PC-3 (cell line): Measurements from ENCODE around the gene CES4A.

Experiments
- EZH2phosphoT487 ChIP-seq: fragments of 300-600 bp; sonication (generic); IDR thresholded peaks from 2 replicates; pipeline ENCODE4 v1.6.1; 2018; ENCODE audit warnings: mild to moderate bottlenecking, antibody characterized with exemption, low read length, borderline replicate concordance
- TF ChIP-seq, protein P1 (sequence below): fragments of 300-600 bp; sonication (generic); conservative IDR thresholded peaks from 2 replicates; pipeline ENCODE4 v1.5.1; 2017; ENCODE audit warnings: antibody characterized with exemption, low read depth, mild to moderate bottlenecking, low read length

- no peak for TF ChIP-seq EZH2phosphoT487
- TF ChIP-seq, protein P1, sequence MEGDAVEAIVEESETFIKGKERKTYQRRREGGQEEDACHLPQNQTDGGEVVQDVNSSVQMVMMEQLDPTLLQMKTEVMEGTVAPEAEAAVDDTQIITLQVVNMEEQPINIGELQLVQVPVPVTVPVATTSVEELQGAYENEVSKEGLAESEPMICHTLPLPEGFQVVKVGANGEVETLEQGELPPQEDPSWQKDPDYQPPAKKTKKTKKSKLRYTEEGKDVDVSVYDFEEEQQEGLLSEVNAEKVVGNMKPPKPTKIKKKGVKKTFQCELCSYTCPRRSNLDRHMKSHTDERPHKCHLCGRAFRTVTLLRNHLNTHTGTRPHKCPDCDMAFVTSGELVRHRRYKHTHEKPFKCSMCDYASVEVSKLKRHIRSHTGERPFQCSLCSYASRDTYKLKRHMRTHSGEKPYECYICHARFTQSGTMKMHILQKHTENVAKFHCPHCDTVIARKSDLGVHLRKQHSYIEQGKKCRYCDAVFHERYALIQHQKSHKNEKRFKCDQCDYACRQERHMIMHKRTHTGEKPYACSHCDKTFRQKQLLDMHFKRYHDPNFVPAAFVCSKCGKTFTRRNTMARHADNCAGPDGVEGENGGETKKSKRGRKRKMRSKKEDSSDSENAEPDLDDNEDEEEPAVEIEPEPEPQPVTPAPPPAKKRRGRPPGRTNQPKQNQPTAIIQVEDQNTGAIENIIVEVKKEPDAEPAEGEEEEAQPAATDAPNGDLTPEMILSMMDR = no peak
Observed at GRCh38 chr16:67052399-67052798, 64.0 kb downstream of the CES4A start.
